ENCODE results near the gene CPED1. TPM values are rescaled to one million over a fixed set of nuclear protein-coding genes. Genes with fewer than 3 reads are reported as not detected.

CPED1 gene
- total and polyA plus RNA-seq, 2 experiments from 2014 or later: 0.17 to 0.47 TPM

- TF ChIP-seq ZNF462 (CRISPR knock-in tag; IDR thresholded peaks at IDR 0.05): no peak
- no peak for TF ChIP-seq NANOG (IDR thresholded peaks at IDR 0.05; ENCODE audit: borderline replicate concordance)
- TF ChIP-seq ZNF114 (CRISPR knock-in tag; IDR thresholded peaks at IDR 0.05): no peak
Measured at GRCh38 chr7:121306565-121306964, 318.1 kb downstream of the CPED1 start (continued).

- H2AFZ ChIP-seq: no peak overlapping the region
- no peaks in the 10 kb centered on the region for H3K27me3 ChIP-seq (ENCODE audit: insufficient read depth)
- no peaks in the 10 kb centered on the region for H4K20me1 ChIP-seq (replicated peaks; ENCODE audit: insufficient read depth)
- Mint-ChIP-seq H3K27me3 (ENCODE audit: insufficient read depth, low read depth, poor library complexity) (peaks cover 2% of the 10 kb centered on the region), H3K4me3 (no peak overlapping the region), H3K9me3 (no peaks in the 10 kb centered on the region), H3K4me1 (peaks cover 16% of the 10 kb centered on the region; the same call in 2 of the 3 replicates), H3K36me3 (ENCODE audit: low read depth) (no peaks in the 10 kb centered on the region), H3K27ac (no peak overlapping the region)
- ATAC-seq (no peak), DNase-seq (ENCODE audit: low spot score) (no peak)
- no peaks in the 10 kb centered on the region for H3K36me3 ChIP-seq (ENCODE audit: insufficient read depth)
- H3K4me1 ChIP-seq (ENCODE audit: insufficient read depth): peaks cover 4% of the 10 kb centered on the region; the same call in 1 of the 2 replicates
- no peaks in the 10 kb centered on the region for H3F3A ChIP-seq (replicated peaks; ENCODE audit: low read depth)
- no peaks in the 10 kb centered on the region for H3K79me2 ChIP-seq (replicated peaks; ENCODE audit: insufficient read depth)
- no peak overlapping the region for H3K4me3 ChIP-seq
- no peak overlapping the region for H3K27ac ChIP-seq (ENCODE audit: low read depth)
- H3K9me2 ChIP-seq (ENCODE audit: insufficient read depth): 0 out of 2 replicates have a peak, but pooled peaks cover 8% of the 10 kb centered on the region
- no peak overlapping the region for H3K4me2 ChIP-seq
- TF ChIP-seq STAT1 (IDR thresholded peaks at IDR 0.05; ENCODE audit: unreplicated experiment) (no peak), CTCF (conservative IDR thresholded peaks at IDR 0.05; ENCODE audit: low read depth in 2 of 2) (no peak), POLR2AphosphoS5 (IDR thresholded peaks at IDR 0.05; ENCODE audit: low read depth) (no peak), EZH2phosphoT487 (IDR thresholded peaks at IDR 0.05; ENCODE audit: unreplicated experiment) (no peak), ZNF331 (CRISPR knock-in tag; IDR thresholded peaks at IDR 0.05; ENCODE audit: low read depth) (no peak), ETS1 (IDR thresholded peaks at IDR 0.05) (no peak), NANOG (IDR thresholded peaks at IDR 0.05; ENCODE audit: borderline replicate concordance) (no peak)
Measured at GRCh38 chr7:121307021-121307574, 318.6 kb downstream of the CPED1 start.

Data from GM23338 (cell line).